Measurements from ENCODE around the gene GPSM3.
"Not testable (repeated sequence)": the region's sequence is repeated elsewhere in the genome, so short reads cannot be mapped to it uniquely, and the experiment has no call there.

GPSM3 gene

DNA sequence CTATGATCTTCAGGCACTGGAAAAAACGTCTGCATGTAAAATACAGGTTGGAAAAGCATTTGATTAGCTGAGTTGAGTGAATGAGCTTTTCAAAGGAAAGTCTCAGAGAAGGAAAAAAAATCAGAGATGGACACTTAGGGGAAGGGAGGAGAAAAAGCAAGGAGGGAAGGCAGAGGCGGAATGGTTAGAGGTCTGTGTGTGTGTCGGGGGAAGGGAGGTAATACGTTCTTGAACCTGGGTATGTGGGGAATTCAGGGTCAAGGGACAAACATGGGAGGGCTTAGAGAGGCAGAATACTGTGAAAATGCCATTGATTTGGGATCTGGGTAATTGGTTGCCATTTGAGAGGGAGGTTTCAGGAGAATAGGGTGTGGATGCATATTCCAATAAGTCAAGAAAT is 45.8 kb downstream of the GPSM3 start:
- TF ChIP-seq, protein P1, sequence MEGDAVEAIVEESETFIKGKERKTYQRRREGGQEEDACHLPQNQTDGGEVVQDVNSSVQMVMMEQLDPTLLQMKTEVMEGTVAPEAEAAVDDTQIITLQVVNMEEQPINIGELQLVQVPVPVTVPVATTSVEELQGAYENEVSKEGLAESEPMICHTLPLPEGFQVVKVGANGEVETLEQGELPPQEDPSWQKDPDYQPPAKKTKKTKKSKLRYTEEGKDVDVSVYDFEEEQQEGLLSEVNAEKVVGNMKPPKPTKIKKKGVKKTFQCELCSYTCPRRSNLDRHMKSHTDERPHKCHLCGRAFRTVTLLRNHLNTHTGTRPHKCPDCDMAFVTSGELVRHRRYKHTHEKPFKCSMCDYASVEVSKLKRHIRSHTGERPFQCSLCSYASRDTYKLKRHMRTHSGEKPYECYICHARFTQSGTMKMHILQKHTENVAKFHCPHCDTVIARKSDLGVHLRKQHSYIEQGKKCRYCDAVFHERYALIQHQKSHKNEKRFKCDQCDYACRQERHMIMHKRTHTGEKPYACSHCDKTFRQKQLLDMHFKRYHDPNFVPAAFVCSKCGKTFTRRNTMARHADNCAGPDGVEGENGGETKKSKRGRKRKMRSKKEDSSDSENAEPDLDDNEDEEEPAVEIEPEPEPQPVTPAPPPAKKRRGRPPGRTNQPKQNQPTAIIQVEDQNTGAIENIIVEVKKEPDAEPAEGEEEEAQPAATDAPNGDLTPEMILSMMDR (IDR thresholded peaks at IDR 0.05; ENCODE audit: poor library complexity, severe bottlenecking): no peak
- Histone ChIP-seq H3K4me3 (ENCODE audit: severe bottlenecking) (no peak overlapping the region), H3K9me3 (ENCODE audit: severe bottlenecking) (no peaks in the 10 kb centered on the region), H3K4me1 (ENCODE audit: insufficient read depth, poor library complexity, severe bottlenecking) (no peaks in the 10 kb centered on the region), H3K27ac (ENCODE audit: poor library complexity, severe bottlenecking) (no peak overlapping the region), H3K27me3 (ENCODE audit: insufficient read depth, poor library complexity, severe bottlenecking) (no peaks in the 10 kb centered on the region), H3K36me3 (ENCODE audit: low read depth) (no peaks in the 10 kb centered on the region)
- no peak for ATAC-seq (ENCODE audit: low read depth)
- no peak for DNase-seq (ENCODE audit: low spot score)

DNA sequence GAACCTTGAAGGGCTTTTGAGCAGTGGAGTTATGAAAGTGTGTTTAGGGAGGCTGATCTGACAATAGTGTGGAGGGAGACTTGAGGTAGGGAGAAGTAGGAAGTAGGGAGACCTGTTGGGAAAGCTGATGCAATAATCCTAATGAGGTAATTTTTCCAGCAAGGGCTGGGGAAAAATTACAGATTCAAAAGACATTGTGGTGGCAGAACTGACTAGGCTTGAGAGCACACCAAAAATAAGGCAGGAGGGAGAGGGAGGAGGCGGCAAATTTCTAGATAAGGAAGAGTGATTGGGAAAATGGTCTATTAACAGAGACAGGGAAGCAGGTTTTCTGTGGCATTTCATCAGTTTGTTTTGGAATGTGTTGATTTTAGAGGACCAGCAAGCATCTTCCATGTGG is 46.2 kb downstream of the GPSM3 start:
- Histone ChIP-seq H3K9me3 (ENCODE audit: severe bottlenecking) (no peaks in the 10 kb centered on the region), H3K4me3 (ENCODE audit: severe bottlenecking) (no peak overlapping the region), H3K27ac (ENCODE audit: poor library complexity, severe bottlenecking) (no peak overlapping the region), H3K36me3 (ENCODE audit: low read depth) (no peaks in the 10 kb centered on the region), H3K4me1 (ENCODE audit: insufficient read depth, poor library complexity, severe bottlenecking) (no peaks in the 10 kb centered on the region), H3K27me3 (ENCODE audit: insufficient read depth, poor library complexity, severe bottlenecking) (no peaks in the 10 kb centered on the region)
- TF ChIP-seq, protein P1 (IDR thresholded peaks at IDR 0.05; ENCODE audit: poor library complexity, severe bottlenecking): no peak
- ATAC-seq (ENCODE audit: low read depth): no peak
- no peak for DNase-seq (ENCODE audit: low spot score)

DNA sequence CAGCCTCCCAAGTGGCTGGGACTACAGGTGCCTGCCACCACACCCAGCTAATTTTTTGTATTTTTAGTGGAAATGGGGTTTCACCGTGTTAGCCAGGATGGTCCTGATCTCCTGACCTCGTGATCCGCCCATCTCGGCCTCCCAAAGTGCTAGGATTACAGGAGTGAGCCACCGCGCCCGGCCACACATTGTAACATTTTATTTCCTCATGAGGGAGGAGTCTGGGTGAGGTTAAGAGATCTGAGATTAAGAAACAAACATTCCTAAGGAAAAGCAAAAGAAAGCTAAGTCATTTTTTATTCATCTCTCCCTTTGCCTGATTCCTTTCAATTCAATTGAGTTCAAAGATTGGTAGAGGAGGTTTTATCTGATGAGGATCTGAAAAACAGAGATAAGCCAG is 48.2 kb downstream of the GPSM3 start:
- not testable (repeated sequence) for H3K9me3 ChIP-seq (ENCODE audit: severe bottlenecking); H3K4me3 ChIP-seq (ENCODE audit: severe bottlenecking); DNase-seq (ENCODE audit: low spot score); ATAC-seq (ENCODE audit: low read depth); H3K36me3 ChIP-seq (ENCODE audit: low read depth); H3K27ac ChIP-seq (ENCODE audit: poor library complexity, severe bottlenecking); H3K27me3 ChIP-seq (ENCODE audit: insufficient read depth, poor library complexity, severe bottlenecking); H3K4me1 ChIP-seq (ENCODE audit: insufficient read depth, poor library complexity, severe bottlenecking)

Measured in RWPE2 (cell line).